Neutrophil (primary cell): ENCODE measurements around the gene XPR1.
A peak's percentile ranks its signal among the peaks of the same experiment; 100 is the strongest.

ENCODE experiments used
- H3K27ac ChIP-seq: fragments of 200-600 bp; sonication (generic); 2 replicates; pipeline ENCODE4 v1.5.1; 2016; ENCODE audit warnings: mild to moderate bottlenecking, moderate library complexity
- H3K27me3 ChIP-seq: fragments of 200-600 bp; sonication (generic); 2 replicates; pipeline ENCODE4 v1.6.0; 2016; ENCODE audit warnings: mild to moderate bottlenecking
- H3K36me3 ChIP-seq: fragments of 200-600 bp; sonication (generic); 2 replicates; pipeline ENCODE4 v1.5.1; 2017
- H3K4me1 ChIP-seq, 2 experiments: fragments of 200-600 bp in 1 of 2; sonication (generic) in 1 of 2; 1 replicate in 1 of 2; 2 replicates in 1 of 2; pipeline versions ENCODE4 v1.5.1 to v1.6.1; 2013 to 2016; ENCODE audit warnings: low read depth in 1 of 2, low read length in 1 of 2, mild to moderate bottlenecking in 1 of 2, moderate library complexity in 1 of 2; ENCODE audit not compliant: control insufficient read depth in 1 of 2, insufficient read depth in 1 of 2
- H3K4me3 ChIP-seq, 2 experiments: fragments of 200-600 bp in 1 of 2; sonication (generic) in 1 of 2; 1 replicate in 1 of 2; 2 replicates in 1 of 2; pipeline ENCODE4 v1.5.1; 2013 to 2016; ENCODE audit warnings: low read depth in 1 of 2, low read length in 1 of 2, mild to moderate bottlenecking in 1 of 2, moderate library complexity in 1 of 2
- H3K9me3 ChIP-seq: fragments of 200-600 bp; sonication (generic); 2 replicates; pipeline ENCODE4 v1.5.1; 2016
- TF ChIP-seq, protein P1 (sequence below): fragments of 200-600 bp; sonication (generic); IDR thresholded peaks from 2 replicates; pipeline ENCODE4 v1.5.1; 2016; ENCODE audit warnings: antibody characterized with exemption

Gene XPR1

DNA sequence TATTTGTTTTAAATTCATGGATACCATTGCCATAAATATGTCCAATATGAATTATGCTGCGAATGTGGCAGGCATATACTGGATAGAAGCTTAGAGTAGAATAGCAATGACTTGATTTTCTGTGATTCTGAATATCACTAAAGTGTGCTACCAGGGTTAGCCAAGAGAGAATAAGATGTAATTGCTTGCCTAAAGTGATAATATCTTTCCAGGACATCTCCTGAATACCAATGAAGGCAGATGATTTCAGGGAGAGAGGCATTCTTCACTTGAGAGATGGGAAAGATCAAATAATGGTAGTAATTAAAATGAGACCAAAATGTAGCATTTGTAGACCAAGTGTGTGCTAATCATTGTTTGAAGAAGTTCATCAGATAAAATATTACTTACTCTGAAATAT, 227.5 kb downstream of the XPR1 start:
- Histone ChIP-seq H3K9me3 (no peaks in the 10 kb centered on the region), H3K27ac (no peak overlapping the region)
- TF ChIP-seq, protein P1, sequence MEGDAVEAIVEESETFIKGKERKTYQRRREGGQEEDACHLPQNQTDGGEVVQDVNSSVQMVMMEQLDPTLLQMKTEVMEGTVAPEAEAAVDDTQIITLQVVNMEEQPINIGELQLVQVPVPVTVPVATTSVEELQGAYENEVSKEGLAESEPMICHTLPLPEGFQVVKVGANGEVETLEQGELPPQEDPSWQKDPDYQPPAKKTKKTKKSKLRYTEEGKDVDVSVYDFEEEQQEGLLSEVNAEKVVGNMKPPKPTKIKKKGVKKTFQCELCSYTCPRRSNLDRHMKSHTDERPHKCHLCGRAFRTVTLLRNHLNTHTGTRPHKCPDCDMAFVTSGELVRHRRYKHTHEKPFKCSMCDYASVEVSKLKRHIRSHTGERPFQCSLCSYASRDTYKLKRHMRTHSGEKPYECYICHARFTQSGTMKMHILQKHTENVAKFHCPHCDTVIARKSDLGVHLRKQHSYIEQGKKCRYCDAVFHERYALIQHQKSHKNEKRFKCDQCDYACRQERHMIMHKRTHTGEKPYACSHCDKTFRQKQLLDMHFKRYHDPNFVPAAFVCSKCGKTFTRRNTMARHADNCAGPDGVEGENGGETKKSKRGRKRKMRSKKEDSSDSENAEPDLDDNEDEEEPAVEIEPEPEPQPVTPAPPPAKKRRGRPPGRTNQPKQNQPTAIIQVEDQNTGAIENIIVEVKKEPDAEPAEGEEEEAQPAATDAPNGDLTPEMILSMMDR = no peak

DNA sequence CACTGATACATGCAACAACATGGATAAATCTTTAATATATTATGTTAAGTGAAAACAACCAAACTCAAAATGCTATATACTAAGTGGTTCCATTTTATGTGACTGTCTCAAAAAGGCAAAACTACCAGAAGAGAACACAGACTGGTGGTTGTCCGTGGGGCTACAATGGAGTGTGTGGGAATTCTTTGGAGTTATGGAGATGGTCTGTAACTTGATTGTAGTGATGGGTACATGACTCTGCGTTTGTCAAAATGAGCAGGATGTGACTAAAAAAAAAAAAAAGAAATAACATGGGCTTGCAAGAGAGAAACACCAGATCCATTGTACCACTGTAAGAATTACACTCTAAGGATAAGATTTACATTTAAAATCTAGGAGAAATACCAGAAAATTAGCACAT, 228.7 kb downstream of the XPR1 start:
- no peaks in the 10 kb centered on the region for H3K9me3 ChIP-seq
- H3K4me1 ChIP-seq = peaks cover 0 to 7% of the 10 kb centered on the region in 2 experiments
- no peaks in the 10 kb centered on the region for H3K27me3 ChIP-seq
- H3K36me3 ChIP-seq = peaks cover 3% of the 10 kb centered on the region
- TF ChIP-seq, protein P1 = no peak
- H3K27ac ChIP-seq = no peak overlapping the region
- no peak overlapping the region for H3K4me3 ChIP-seq

More for the DNA sequence above, 227.5 kb downstream of the XPR1 start:
- peaks cover 0 to 8% of the 10 kb centered on the region in 2 experiments for H3K4me1 ChIP-seq
- H3K36me3 ChIP-seq = peaks cover 3% of the 10 kb centered on the region
- no peaks in the 10 kb centered on the region for H3K27me3 ChIP-seq
- no peak overlapping the region for H3K4me3 ChIP-seq

GRCh38 chr1:180862305-180862704, 230.5 kb downstream of the XPR1 start:
- no peaks in the 10 kb centered on the region for H3K27me3 ChIP-seq
- peaks cover 0 to 7% of the 10 kb centered on the region in 2 experiments for H3K4me1 ChIP-seq
- peaks cover 3% of the 10 kb centered on the region for H3K36me3 ChIP-seq
- no peak overlapping the region for H3K27ac ChIP-seq
- no peaks in the 10 kb centered on the region for H3K9me3 ChIP-seq
- TF ChIP-seq, protein P1 = no peak
- H3K4me3 ChIP-seq = no peak overlapping the region

- H3K36me3 ChIP-seq = peaks cover 3% of the 10 kb centered on the region
- H3K9me3 ChIP-seq = no peaks in the 10 kb centered on the region
- no peaks in the 10 kb centered on the region for H3K27me3 ChIP-seq
- TF ChIP-seq, protein P1 = peak; percentile 63
- H3K27ac ChIP-seq = no peak overlapping the region
- H3K4me3 ChIP-seq = no peak overlapping the region
- peaks cover 0 to under 1% of the 10 kb centered on the region in 2 experiments for H3K4me1 ChIP-seq
Observed at GRCh38 chr1:180863158-180863775, 231.4 kb downstream of the XPR1 start.

- H3K9me3 ChIP-seq = no peaks in the 10 kb centered on the region
- H3K27ac ChIP-seq = no peak overlapping the region
- H3K4me3 ChIP-seq = no peak overlapping the region
Observed at GRCh38 chr1:180881806-180882509, 250.1 kb downstream of the XPR1 start.

More at GRCh38 chr1:180881806-180882509, 250.1 kb downstream of the XPR1 start:
- TF ChIP-seq, protein P1 = no peak
- peaks cover 6% of the 10 kb centered on the region for H3K36me3 ChIP-seq
- H3K27me3 ChIP-seq = no peaks in the 10 kb centered on the region
- no peaks in the 10 kb centered on the region for H3K4me1 ChIP-seq
